ENCODE data around the gene USP30.

USP30 gene

GRCh38 chr12:109098183-109098604 is 45.8 kb downstream of the USP30 start:
- DNase-seq (ENCODE audit: low read depth): no peak

GRCh38 chr12:109098651-109099050 is 46.3 kb downstream of the USP30 start:
- DNase-seq (ENCODE audit: low read depth): no peak

- no peak for DNase-seq (ENCODE audit: low read depth)
Measured at GRCh38 chr12:109099431-109100020, 47.1 kb downstream of the USP30 start.

- DNase-seq (ENCODE audit: low read depth): no peak
Measured at GRCh38 chr12:109100741-109101140, 48.4 kb downstream of the USP30 start.

GRCh38 chr12:109102491-109102890 is 50.1 kb downstream of the USP30 start:
- DNase-seq (ENCODE audit: low read depth): no peak

- no peak for DNase-seq (ENCODE audit: low read depth)
Measured at GRCh38 chr12:109105176-109105575, 52.8 kb downstream of the USP30 start.

- DNase-seq (ENCODE audit: low read depth): no peak
Measured at GRCh38 chr12:109109746-109110350, 57.5 kb downstream of the USP30 start.

GRCh38 chr12:109110988-109111495 is 58.7 kb downstream of the USP30 start:
- DNase-seq (ENCODE audit: low read depth): peak; percentile 39

GRCh38 chr12:109112720-109113465 is 60.5 kb downstream of the USP30 start:
- no peak for DNase-seq (ENCODE audit: low read depth)

- DNase-seq (ENCODE audit: low read depth): no peak
Measured at GRCh38 chr12:109113661-109114321, 61.4 kb downstream of the USP30 start.

GRCh38 chr12:109114644-109115043 is 62.3 kb downstream of the USP30 start:
- DNase-seq (ENCODE audit: low read depth): no peak

GRCh38 chr12:109115404-109115757 is 63.0 kb downstream of the USP30 start:
- no peak for DNase-seq (ENCODE audit: low read depth)

- no peak for DNase-seq (ENCODE audit: low read depth)
Measured at GRCh38 chr12:109115758-109116610, 63.6 kb downstream of the USP30 start, which contains the start of gene ACACB. Gene ACACB (plus strand): TSS chr12:109116587. CDS start chr12:109139406, 22,819 bp downstream.

GRCh38 chr12:109116611-109116949 is 64.2 kb downstream of the USP30 start:
- DNase-seq (ENCODE audit: low read depth): no peak

GRCh38 chr12:109120095-109120494 is 67.7 kb downstream of the USP30 start:
- DNase-seq (ENCODE audit: low read depth): no peak

- DNase-seq (ENCODE audit: low read depth): no peak
Measured at GRCh38 chr12:109120557-109120956, 68.2 kb downstream of the USP30 start.

GRCh38 chr12:109121346-109121880 is 69.0 kb downstream of the USP30 start:
- DNase-seq (ENCODE audit: low read depth): no peak

- no peak for DNase-seq (ENCODE audit: low read depth)
Measured at GRCh38 chr12:109124878-109125648, 72.7 kb downstream of the USP30 start.

- DNase-seq (ENCODE audit: low read depth): no peak
Measured at GRCh38 chr12:109125791-109126190, 73.4 kb downstream of the USP30 start.

GRCh38 chr12:109126784-109127183 is 74.4 kb downstream of the USP30 start:
- no peak for DNase-seq (ENCODE audit: low read depth)

Measured in activated T-cell treated with anti-CD3 and anti-CD28 coated beads for 24 hours (primary cell).